GM12873 (cell line): Measurements from ENCODE around the gene PCIF1.

Source experiments
- CTCF ChIP-seq: IDR thresholded peaks from 2 replicates; pipeline ENCODE4 v1.5.1; 2012; ENCODE audit warnings: low read depth, mild to moderate bottlenecking, moderate library complexity, low read length, control low read depth; ENCODE audit not compliant: insufficient read depth; ENCODE audit errors: missing control alignments

PCIF1 gene

GRCh38 chr20:45948742-45949541 is 14.5 kb downstream of the PCIF1 start:
- TF ChIP-seq CTCF, result no peak

GRCh38 chr20:45949542-45950329 is 15.3 kb downstream of the PCIF1 start:
- TF ChIP-seq CTCF, result no peak

GRCh38 chr20:45950330-45950646 is 15.8 kb downstream of the PCIF1 start:
- no peak for TF ChIP-seq CTCF

GRCh38 chr20:45951925-45952834 is 17.7 kb downstream of the PCIF1 start:
- TF ChIP-seq CTCF, result no peak

- no peak for TF ChIP-seq CTCF
Measured at GRCh38 chr20:45952861-45953260, 18.4 kb downstream of the PCIF1 start.

- TF ChIP-seq CTCF, result no peak
Measured at GRCh38 chr20:45953672-45954071, 19.2 kb downstream of the PCIF1 start.
